HepG2 (cell line): Measurements from ENCODE around the gene NECTIN2. TPM values are rescaled to one million over a fixed set of nuclear protein-coding genes. Genes with fewer than 3 reads are reported as not detected.
A peak's percentile ranks its signal among the peaks of the same experiment; 100 is the strongest.

Experiments used
- ATF4 ChIP-seq, 2 experiments: fragments of 450-650 bp in 1 of 2; sonication (generic) in 1 of 2; formaldehyde crosslinking; IDR thresholded peaks; 2 replicates each; pipeline versions ENCODE4 v1.5.0 to v1.8.0; 2020 to 2022; ENCODE audit warnings: mild to moderate bottlenecking in 1 of 2, missing genetic modification reagents in 1 of 2
- ATF5 ChIP-seq: sonication (generic); formaldehyde crosslinking; IDR thresholded peaks from 2 replicates; pipeline ENCODE4 v1.4.0; 2020; ENCODE audit warnings: mild to moderate bottlenecking, low read depth, missing genetic modification reagents
- BCL6 ChIP-seq: IDR thresholded peaks from 2 replicates; pipeline ENCODE4 v1.6.1; 2016; ENCODE audit warnings: missing genetic modification reagents, missing compliant biosample characterization
- GPBP1L1 ChIP-seq: sonication (generic); formaldehyde crosslinking; IDR thresholded peaks from 2 replicates; pipeline ENCODE4 v1.5.0; 2020; ENCODE audit warnings: mild to moderate bottlenecking, missing genetic modification reagents
- MBD4 ChIP-seq: IDR thresholded peaks from 2 replicates; pipeline ENCODE4 v1.6.1; 2012; ENCODE audit warnings: low read length, inconsistent platforms, borderline replicate concordance
- PPARG ChIP-seq: conservative IDR thresholded peaks from 2 replicates; pipeline ENCODE4 v1.6.1; 2016; ENCODE audit warnings: missing biosample characterization, missing genetic modification reagents
- SNAPC4 ChIP-seq: sonication (generic); formaldehyde crosslinking; IDR thresholded peaks from 2 replicates; pipeline ENCODE4 v1.4.0; 2020; ENCODE audit warnings: mild to moderate bottlenecking, missing genetic modification reagents
- SP1 ChIP-seq, 2 experiments: fragments of 450-650 bp in 1 of 2; sonication (generic) in 1 of 2; formaldehyde crosslinking in 1 of 2; IDR thresholded peaks; 2 replicates each; pipeline versions ENCODE4 v1.4.0 to v1.6.1; 2016 to 2020; ENCODE audit warnings: missing genetic modification reagents in 1 of 2
- STAT5B ChIP-seq: sonication (generic); formaldehyde crosslinking; IDR thresholded peaks from 2 replicates; pipeline ENCODE4 v1.4.0; 2020; ENCODE audit warnings: missing genetic modification reagents
- TAF15 ChIP-seq: fragments of 200-400 bp; formaldehyde crosslinking; IDR thresholded peaks from one replicate; pipeline ENCODE4 v1.6.1; 2018; ENCODE audit warnings: mild to moderate bottlenecking, low read depth, low read length; ENCODE audit not compliant: poor library complexity, severe bottlenecking
- ZBTB49 ChIP-seq: sonication (generic); formaldehyde crosslinking; IDR thresholded peaks from 2 replicates; pipeline ENCODE4 v1.4.0; 2020; ENCODE audit warnings: missing genetic modification reagents, borderline replicate concordance
- ZFP36 ChIP-seq: fragments of 150-350 bp; IDR thresholded peaks from 2 replicates; pipeline ENCODE4 v1.6.1; 2018; ENCODE audit warnings: borderline replicate concordance, low read length, low read depth; ENCODE audit not compliant: partially characterized antibody
- ZNF232 ChIP-seq: sonication (generic); formaldehyde crosslinking; IDR thresholded peaks from 2 replicates; pipeline ENCODE4 v1.4.0; 2020; ENCODE audit warnings: missing genetic modification reagents, borderline replicate concordance
- ZNF24 ChIP-seq: fragments of 450-650 bp; IDR thresholded peaks from 2 replicates; pipeline ENCODE4 v1.6.1; 2017; ENCODE audit warnings: antibody characterized with exemption, mild to moderate bottlenecking
- ZNF33A ChIP-seq: sonication (generic); formaldehyde crosslinking; IDR thresholded peaks from 2 replicates; pipeline ENCODE4 v1.5.1; 2020; ENCODE audit warnings: missing genetic modification reagents, mild to moderate bottlenecking, moderate library complexity, borderline replicate concordance
- ZNF430 ChIP-seq: sonication (generic); formaldehyde crosslinking; IDR thresholded peaks from 2 replicates; pipeline ENCODE4 v1.9.0; 2021; ENCODE audit warnings: mild to moderate bottlenecking, missing genetic modification reagents
- ZNF775 ChIP-seq: sonication (generic); formaldehyde crosslinking; IDR thresholded peaks from 2 replicates; pipeline ENCODE4 v1.4.0; 2020; ENCODE audit warnings: missing genetic modification reagents, mild to moderate bottlenecking, moderate library complexity, borderline replicate concordance
- polyA plus RNA-seq, 8 experiments: library from polyadenylated mRNA; depleted of rRNA in 3 of 8; stranded (reverse) in 7 of 8; unstranded in 1 of 8; fragments of >200 nt; fragmentation: Illumina TruSeq in 4 of 8; extraction: Trizol in 4 of 8; gene quantifications; 2 replicates each; pipeline versions ENCODE4 v1.2.1 to v1.2.3, GENCODE V29; 2011 to 2016; ENCODE audit warnings: low read depth in 4 of 8, missing spikeins in 1 of 8, mixed read lengths in 1 of 8; ENCODE audit not compliant: insufficient read depth in 1 of 8
- total RNA-seq, 5 experiments: library from RNA; depleted of rRNA; stranded (reverse); fragments of >200 nt; fragmentation: Illumina TruSeq; extraction: Trizol; gene quantifications; 2 replicates each; pipeline ENCODE4 v1.2.3, GENCODE V29; 2016; ENCODE audit warnings: low read depth in 1 of 5

Gene NECTIN2
- total and polyA plus RNA-seq, 2 of the 13 experiments (the other 11 are each of a cell fraction or from before 2014, with no cell fraction given) = 75.4 to 114 TPM

DNA sequence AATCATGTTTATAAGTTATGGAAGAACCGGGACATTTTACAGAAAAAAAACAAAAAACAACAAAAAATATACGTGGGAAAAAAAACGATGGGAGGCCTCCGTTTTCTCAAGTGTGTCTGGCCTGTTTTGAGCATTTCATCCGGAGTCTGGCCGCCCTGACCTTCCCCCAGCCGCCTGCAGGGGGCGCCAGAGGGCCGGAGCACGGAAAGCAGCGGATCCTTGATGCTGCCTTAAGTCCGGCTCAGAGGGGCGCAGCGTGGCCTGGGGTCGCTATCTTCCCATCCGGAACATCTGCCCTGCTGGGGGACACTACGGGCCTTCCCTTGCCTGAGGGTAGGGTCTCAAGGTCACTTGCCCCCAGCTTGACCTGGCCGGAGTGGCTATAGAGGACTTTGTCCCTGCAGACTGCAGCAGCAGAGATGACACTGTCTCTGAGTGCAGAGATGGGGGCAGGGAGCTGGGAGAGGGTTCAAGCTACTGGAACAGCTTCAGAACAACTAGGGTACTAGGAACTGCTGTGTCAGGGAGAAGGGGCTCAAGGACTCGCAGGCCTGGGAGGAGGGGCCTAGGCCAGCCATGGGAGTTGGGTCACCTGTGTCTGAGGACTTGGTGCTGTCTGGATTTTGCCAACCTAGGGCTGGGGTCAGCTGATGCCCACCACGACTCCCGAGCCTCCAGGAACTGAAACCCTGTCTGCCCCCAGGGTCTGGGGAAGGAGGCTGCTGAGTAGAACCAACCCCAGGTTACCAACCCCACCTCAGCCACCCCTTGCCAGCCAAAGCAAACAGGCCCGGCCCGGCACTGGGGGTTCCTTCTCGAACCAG lies 57.7 kb downstream of the NECTIN2 start (continued):
- TF ChIP-seq SNAPC4 (peak; percentile 57; the same call in 1 of the 2 replicates), ZFP36 (no peak), BCL6 (CRISPR knock-in tag) (peak; percentile 61), GPBP1L1 (no peak), ZNF33A (CRISPR knock-in tag) (no peak), ZNF430 (peak; percentile 79; the same call in 1 of the 2 replicates), STAT5B (CRISPR knock-in tag) (no peak; the same call in 1 of the 2 replicates), SP1 (IDR thresholded peaks at IDR 0.05) (no peak), SP1 (CRISPR knock-in tag; IDR thresholded peaks at IDR 0.05) (peak; percentile 15), PPARG (CRISPR knock-in tag) (peak; percentile 30; the same call in 1 of the 2 replicates), ZNF775 (CRISPR knock-in tag) (no peak), ATF4 (CRISPR knock-in tag; IDR thresholded peaks at IDR 0.05) (no peak), ATF5 (CRISPR knock-in tag) (0 out of 2 replicates have a peak, but pooled peaks have one; percentile 63), ZBTB49 (CRISPR knock-in tag) (no peak), ZNF24 (0 out of 2 replicates have a peak, but pooled peaks have one; percentile 44), ZNF232 (CRISPR knock-in tag) (no peak), TAF15 (no peak), MBD4 (0 out of 2 replicates have a peak, but pooled peaks have one; percentile 19)
